ENCODE data around the gene VPS18. TPM values are rescaled to one million over a fixed set of nuclear protein-coding genes. Genes with fewer than 3 reads are reported as not detected.

VPS18 gene
- total RNA-seq, 3 donors from 2014 or later = 14.1 to 21.1 (median 18.0) TPM

GRCh38 chr15:40948706-40949473 is 54.6 kb downstream of the VPS18 start:
- Histone ChIP-seq H3K4me3 (no peak overlapping the region), H3K36me3 (ENCODE audit: low read depth) (no peaks in the 10 kb centered on the region), H3K9me3 (no peaks in the 10 kb centered on the region), H3K4me1 (ENCODE audit: low read depth) (peaks cover 12% of the 10 kb centered on the region)
- ATAC-seq (no peak), DNase-seq (peak in 1 of 3 donors; percentile 31)
- intact Hi-C loops (cut with DNase I, micrococcal nuclease) = loop anchor here in 1 of 2 donors (10.0 kb wide), 1 partner anchor 66 kb away; no protein-coding TSS in a partner anchor
- TF ChIP-seq CTCF (IDR thresholded peaks at IDR 0.05) = no peak

- DNase-seq (peak in 2 of 3 donors; percentile 36 to 41), ATAC-seq (peak; percentile 70)
- Histone ChIP-seq H3K36me3 (ENCODE audit: low read depth) (no peaks in the 10 kb centered on the region), H3K9me3 (no peaks in the 10 kb centered on the region), H3K4me1 (ENCODE audit: low read depth) (peaks cover 16% of the 10 kb centered on the region), H3K4me3 (no peak overlapping the region)
- no peak for TF ChIP-seq CTCF (IDR thresholded peaks at IDR 0.05)
- intact Hi-C loops (cut with DNase I, micrococcal nuclease) = loop anchor here in 1 of 2 donors (10.0 kb wide), 1 partner anchor 65 kb away; no protein-coding TSS in a partner anchor
Measured at GRCh38 chr15:40949756-40950207, 55.5 kb downstream of the VPS18 start.

GRCh38 chr15:40951764-40952163 is 57.5 kb downstream of the VPS18 start:
- ATAC-seq (no peak), DNase-seq (no peak)
- no peaks in the 10 kb centered on the region for H3K36me3 ChIP-seq (ENCODE audit: low read depth)
- TF ChIP-seq CTCF (IDR thresholded peaks at IDR 0.05) = no peak
- no peaks in the 10 kb centered on the region for H3K9me3 ChIP-seq
- H3K4me3 ChIP-seq = no peak overlapping the region
- intact Hi-C loops (cut with DNase I, micrococcal nuclease) = no loop called here
- H3K4me1 ChIP-seq (ENCODE audit: low read depth) = peaks cover 16% of the 10 kb centered on the region

- intact Hi-C loops (cut with DNase I, micrococcal nuclease) = no loop called here
- Histone ChIP-seq H3K36me3 (ENCODE audit: low read depth) (no peaks in the 10 kb centered on the region), H3K4me1 (ENCODE audit: low read depth) (peaks cover 16% of the 10 kb centered on the region), H3K9me3 (no peaks in the 10 kb centered on the region), H3K4me3 (no peak overlapping the region)
- no peak for TF ChIP-seq CTCF (IDR thresholded peaks at IDR 0.05)
- ATAC-seq (no peak), DNase-seq (no peak)
Measured at GRCh38 chr15:40952301-40952900, 58.2 kb downstream of the VPS18 start.

- Histone ChIP-seq H3K36me3 (ENCODE audit: low read depth) (no peaks in the 10 kb centered on the region), H3K4me3 (peak within 1 kb of the TSS; percentile 36), H3K4me1 (ENCODE audit: low read depth) (peaks cover 16% of the 10 kb centered on the region), H3K9me3 (no peaks in the 10 kb centered on the region)
- ATAC-seq (peak; percentile 89), DNase-seq (peak; percentile 96 to 97 (median 97))
- peak; percentile 9 for TF ChIP-seq CTCF (IDR thresholded peaks at IDR 0.05)
- intact Hi-C loops (cut with DNase I, micrococcal nuclease) = no loop called here
Measured at GRCh38 chr15:40952901-40953712, 58.9 kb downstream of the VPS18 start, which contains the start of gene CHAC1. CHAC1 (plus strand) TSS chr15:40953471; CDS start chr15:40953584, 113 bp downstream.
